Measurements from ENCODE around the gene NALCN. TPM values are rescaled to one million over a fixed set of nuclear protein-coding genes. Genes with fewer than 3 reads are reported as not detected.

The NALCN gene
- total RNA-seq, 1 experiment from 2014 or later: 0.52 TPM

DNA sequence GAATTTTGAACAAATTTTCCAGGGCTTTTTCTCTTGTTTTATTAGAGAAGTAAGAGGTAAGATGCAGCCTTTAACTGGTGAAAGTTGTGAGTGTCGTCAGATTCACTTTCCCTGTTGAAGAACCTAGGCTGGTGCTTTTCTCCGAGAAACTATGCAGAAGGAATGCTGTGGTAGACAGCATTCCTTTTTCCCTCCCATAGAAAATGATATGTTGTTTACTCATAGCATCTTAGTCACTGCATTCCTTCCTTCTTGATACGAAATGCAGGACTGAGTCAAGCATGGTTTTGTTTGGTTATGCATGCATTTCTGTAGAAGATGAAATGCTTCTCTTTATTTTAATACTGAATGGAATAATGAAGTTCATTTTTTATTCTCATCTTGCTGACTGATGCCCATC lies 39.6 kb upstream of the NALCN start:
- H3K36me3 ChIP-seq (ENCODE audit: insufficient read depth, low read length, poor library complexity, severe bottlenecking): no peaks in the 10 kb centered on the region

DNA sequence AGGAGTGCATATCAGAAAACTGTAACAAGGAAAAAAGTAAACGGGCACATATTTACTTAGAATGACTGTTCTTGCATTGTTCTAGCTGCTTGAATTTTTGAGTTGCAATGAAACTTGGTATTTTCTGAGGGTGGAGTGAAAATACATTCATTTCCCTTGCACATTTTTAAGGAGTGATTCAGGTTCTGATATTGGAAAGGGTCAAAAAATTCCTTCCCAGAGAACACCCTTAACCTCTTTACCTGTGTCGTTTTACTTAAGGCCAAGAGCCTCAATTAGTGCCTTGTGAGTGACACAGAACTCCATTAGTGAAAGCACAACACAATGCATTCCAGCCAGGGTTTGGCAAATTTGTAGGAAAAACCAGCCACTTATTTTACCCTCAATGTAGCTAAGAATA lies 38.5 kb upstream of the NALCN start:
- no peak for DNase-seq (ENCODE audit: low spot score)
- H3K27ac ChIP-seq (ENCODE audit: low read depth, low read length, poor library complexity, severe bottlenecking): no peak overlapping the region
- H3K4me1 ChIP-seq (ENCODE audit: insufficient read depth, low read length, poor library complexity, severe bottlenecking): peaks cover 8% of the 10 kb centered on the region
- TF ChIP-seq EZH2 (IDR thresholded peaks at IDR 0.05; ENCODE audit: borderline replicate concordance, low read depth, low read length, poor library complexity, severe bottlenecking): no peak
- no peak for TF ChIP-seq CTCF (conservative IDR thresholded peaks at IDR 0.05; ENCODE audit: low read depth, low read length)
- CTCF ChIA-PET: no interaction called here
- no peaks in the 10 kb centered on the region for H3K9me3 ChIP-seq (ENCODE audit: low read depth, low read length, poor library complexity, severe bottlenecking)
- no peaks in the 10 kb centered on the region for H3K36me3 ChIP-seq (ENCODE audit: insufficient read depth, low read length, poor library complexity, severe bottlenecking)
- intact Hi-C loops (cut with micrococcal nuclease; ENCODE audit: unreplicated experiment): no loop called here
- no peaks in the 10 kb centered on the region for H3K27me3 ChIP-seq (replicated peaks; ENCODE audit: insufficient read depth, low read depth, low read length, poor library complexity)
- POLR2A ChIA-PET (ENCODE audit: low non-redundant PET): no interaction called here
- H3K4me3 ChIP-seq (ENCODE audit: low read depth, low read length, poor library complexity, severe bottlenecking): no peak overlapping the region
- no TSS peak for BruUV-seq (replicated peaks)

More for the DNA sequence above, 39.6 kb upstream of the NALCN start:
- no peak overlapping the region for H3K27ac ChIP-seq (ENCODE audit: low read depth, low read length, poor library complexity, severe bottlenecking)
- no TSS peak for BruUV-seq (replicated peaks)
- H3K4me1 ChIP-seq (ENCODE audit: insufficient read depth, low read length, poor library complexity, severe bottlenecking): peaks cover 8% of the 10 kb centered on the region
- H3K4me3 ChIP-seq (ENCODE audit: low read depth, low read length, poor library complexity, severe bottlenecking): no peak overlapping the region
- no peaks in the 10 kb centered on the region for H3K9me3 ChIP-seq (ENCODE audit: low read depth, low read length, poor library complexity, severe bottlenecking)
- no peak for DNase-seq (ENCODE audit: low spot score)
- TF ChIP-seq CTCF (conservative IDR thresholded peaks at IDR 0.05; ENCODE audit: low read depth, low read length): no peak
- TF ChIP-seq EZH2 (IDR thresholded peaks at IDR 0.05; ENCODE audit: borderline replicate concordance, low read depth, low read length, poor library complexity, severe bottlenecking): no peak
- intact Hi-C loops (cut with micrococcal nuclease; ENCODE audit: unreplicated experiment): no loop called here
- H3K27me3 ChIP-seq (replicated peaks; ENCODE audit: insufficient read depth, low read depth, low read length, poor library complexity): no peaks in the 10 kb centered on the region
- POLR2A ChIA-PET (ENCODE audit: low non-redundant PET): no interaction called here
- CTCF ChIA-PET: no interaction called here

- Histone ChIP-seq H3K4me1 (ENCODE audit: insufficient read depth, low read length, poor library complexity, severe bottlenecking) (peaks cover 8% of the 10 kb centered on the region), H3K9me3 (ENCODE audit: low read depth, low read length, poor library complexity, severe bottlenecking) (no peaks in the 10 kb centered on the region), H3K27me3 (replicated peaks; ENCODE audit: insufficient read depth, low read depth, low read length, poor library complexity) (no peaks in the 10 kb centered on the region), H3K27ac (ENCODE audit: low read depth, low read length, poor library complexity, severe bottlenecking) (no peak overlapping the region), H3K4me3 (ENCODE audit: low read depth, low read length, poor library complexity, severe bottlenecking) (peak overlapping the region; percentile 45), H3K36me3 (ENCODE audit: insufficient read depth, low read length, poor library complexity, severe bottlenecking) (no peaks in the 10 kb centered on the region)
- no peak for DNase-seq (ENCODE audit: low spot score)
- no TSS peak for BruUV-seq (replicated peaks)
- ChIA-PET CTCF (no interaction called here), POLR2A (ENCODE audit: low non-redundant PET) (no interaction called here)
- intact Hi-C loops (cut with micrococcal nuclease; ENCODE audit: unreplicated experiment): no loop called here
- TF ChIP-seq EZH2 (IDR thresholded peaks at IDR 0.05; ENCODE audit: borderline replicate concordance, low read depth, low read length, poor library complexity, severe bottlenecking): no peak
- TF ChIP-seq CTCF (conservative IDR thresholded peaks at IDR 0.05; ENCODE audit: low read depth, low read length): peak; percentile 29; the same call in 1 of the 2 replicates
Measured at GRCh38 chr13:101453784-101454201, 37.5 kb upstream of the NALCN start.
